Progenitor cell of endocrine pancreas (in vitro differentiated cells): ENCODE measurements around the gene RAB41. TPM values are rescaled to one million over a fixed set of nuclear protein-coding genes. Genes with fewer than 3 reads are reported as not detected.
"Not testable (repeated sequence)": the region's sequence is repeated elsewhere in the genome, so short reads cannot be mapped to it uniquely, and the experiment has no call there.

Experiments used
- DNase-seq: peaks from one replicate; pipeline ENCODE4 v3.0.0; 2021; ENCODE audit warnings: low spot score; ENCODE audit not compliant: unreplicated experiment
- H3K27ac Mint-ChIP-seq: 2 replicates; pipeline ENCODE4 v1.8.0; 2021; ENCODE audit warnings: mild to moderate bottlenecking, moderate library complexity, mixed read lengths
- H3K27me3 Mint-ChIP-seq: 2 replicates; pipeline ENCODE4 v1.8.0; 2021; ENCODE audit warnings: mixed read lengths
- H3K36me3 Mint-ChIP-seq: 2 replicates; pipeline ENCODE4 v1.8.0; 2022; ENCODE audit warnings: mixed read lengths; ENCODE audit not compliant: insufficient read depth
- H3K4me1 Mint-ChIP-seq: 2 replicates; pipeline ENCODE4 v1.8.0; 2021; ENCODE audit warnings: low read depth, mixed read lengths
- H3K4me3 Mint-ChIP-seq: 2 replicates; pipeline ENCODE4 v1.8.0; 2021; ENCODE audit warnings: low read depth, mild to moderate bottlenecking, moderate library complexity, mixed read lengths
- H3K9me3 Mint-ChIP-seq: 2 replicates; pipeline ENCODE4 v1.8.0; 2021; ENCODE audit warnings: low read depth, mixed read lengths
- total RNA-seq: library from RNA; stranded (reverse); gene quantifications from 2 replicates; pipeline ENCODE4 v1.2.1, GENCODE V29; 2021
- TF ChIP-seq, protein P1 (sequence below): fragments of 200-600 bp; sonication (generic); IDR thresholded peaks from one replicate; pipeline ENCODE4 v1.5.0; 2021; ENCODE audit warnings: antibody characterized with exemption, mild to moderate bottlenecking; ENCODE audit not compliant: unreplicated experiment

Gene RAB41
- total RNA-seq, 1 donor from 2014 or later, result not detected

DNA sequence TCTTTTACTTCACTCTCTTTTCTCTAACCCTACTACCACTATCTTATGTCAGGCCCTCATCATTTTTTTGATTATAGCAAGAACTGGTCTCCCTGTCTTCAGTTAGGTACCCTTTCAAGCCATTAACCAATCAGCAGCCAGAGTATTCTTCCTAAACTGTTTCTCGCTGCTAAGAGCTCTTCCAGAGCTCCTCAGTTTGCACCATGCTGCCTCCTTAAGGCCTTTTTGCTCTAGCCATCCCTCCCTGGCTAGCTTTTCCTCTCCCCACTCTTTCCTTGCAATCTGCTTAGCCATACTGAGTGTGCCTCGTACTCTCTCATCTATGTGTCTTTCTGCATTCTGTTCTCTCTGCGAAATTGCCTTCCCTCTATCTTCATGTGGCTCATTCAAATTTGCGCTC lies 40.8 kb downstream of the RAB41 start:
- Mint-ChIP-seq H3K4me1 (no peaks in the 10 kb centered on the region), H3K9me3 (peaks cover 8% of the 10 kb centered on the region), H3K27ac (no peak overlapping the region), H3K36me3 (no peaks in the 10 kb centered on the region), H3K27me3 (no peaks in the 10 kb centered on the region), H3K4me3 (no peak overlapping the region)
- DNase-seq, result no peak
- TF ChIP-seq, protein P1, sequence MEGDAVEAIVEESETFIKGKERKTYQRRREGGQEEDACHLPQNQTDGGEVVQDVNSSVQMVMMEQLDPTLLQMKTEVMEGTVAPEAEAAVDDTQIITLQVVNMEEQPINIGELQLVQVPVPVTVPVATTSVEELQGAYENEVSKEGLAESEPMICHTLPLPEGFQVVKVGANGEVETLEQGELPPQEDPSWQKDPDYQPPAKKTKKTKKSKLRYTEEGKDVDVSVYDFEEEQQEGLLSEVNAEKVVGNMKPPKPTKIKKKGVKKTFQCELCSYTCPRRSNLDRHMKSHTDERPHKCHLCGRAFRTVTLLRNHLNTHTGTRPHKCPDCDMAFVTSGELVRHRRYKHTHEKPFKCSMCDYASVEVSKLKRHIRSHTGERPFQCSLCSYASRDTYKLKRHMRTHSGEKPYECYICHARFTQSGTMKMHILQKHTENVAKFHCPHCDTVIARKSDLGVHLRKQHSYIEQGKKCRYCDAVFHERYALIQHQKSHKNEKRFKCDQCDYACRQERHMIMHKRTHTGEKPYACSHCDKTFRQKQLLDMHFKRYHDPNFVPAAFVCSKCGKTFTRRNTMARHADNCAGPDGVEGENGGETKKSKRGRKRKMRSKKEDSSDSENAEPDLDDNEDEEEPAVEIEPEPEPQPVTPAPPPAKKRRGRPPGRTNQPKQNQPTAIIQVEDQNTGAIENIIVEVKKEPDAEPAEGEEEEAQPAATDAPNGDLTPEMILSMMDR, result no peak

GRCh38 chrX:70323628-70324027 lies 41.7 kb downstream of the RAB41 start:
- DNase-seq, H3K27ac Mint-ChIP-seq, H3K27me3 Mint-ChIP-seq, H3K4me1 Mint-ChIP-seq, H3K4me3 Mint-ChIP-seq, H3K36me3 Mint-ChIP-seq, H3K9me3 Mint-ChIP-seq: not testable (repeated sequence)

GRCh38 chrX:70324326-70324725 lies 42.4 kb downstream of the RAB41 start:
- Mint-ChIP-seq H3K9me3 (peaks cover 9% of the 10 kb centered on the region), H3K4me3 (no peak overlapping the region), H3K27ac (no peak overlapping the region), H3K4me1 (no peaks in the 10 kb centered on the region), H3K36me3 (no peaks in the 10 kb centered on the region), H3K27me3 (no peaks in the 10 kb centered on the region)
- TF ChIP-seq, protein P1, result no peak
- no peak for DNase-seq

DNA sequence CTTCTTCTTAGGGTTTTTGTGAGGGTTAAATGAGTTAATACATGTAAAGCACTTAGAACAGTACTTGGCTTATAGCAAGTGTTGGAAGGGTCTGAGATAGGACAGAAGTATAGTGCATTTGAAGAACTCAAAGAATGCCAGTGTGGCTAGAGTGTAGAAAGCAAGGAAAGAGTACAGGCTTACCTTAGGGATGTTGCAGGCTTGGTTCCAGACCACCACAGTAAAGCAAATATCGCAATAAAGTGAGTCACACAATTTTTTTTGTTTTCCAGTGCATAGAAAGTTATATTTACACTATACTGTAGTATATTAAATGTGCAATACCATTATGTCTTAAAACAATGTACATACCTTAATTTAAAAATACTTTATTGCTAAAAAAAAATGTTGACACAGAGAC lies 49.2 kb downstream of the RAB41 start:
- Mint-ChIP-seq H3K27ac (no peak overlapping the region), H3K4me1 (peaks cover 6% of the 10 kb centered on the region), H3K36me3 (peaks cover 5% of the 10 kb centered on the region), H3K9me3 (peaks cover 14% of the 10 kb centered on the region), H3K27me3 (no peaks in the 10 kb centered on the region), H3K4me3 (no peak overlapping the region)
- TF ChIP-seq, protein P1, result no peak
- no peak for DNase-seq

DNA sequence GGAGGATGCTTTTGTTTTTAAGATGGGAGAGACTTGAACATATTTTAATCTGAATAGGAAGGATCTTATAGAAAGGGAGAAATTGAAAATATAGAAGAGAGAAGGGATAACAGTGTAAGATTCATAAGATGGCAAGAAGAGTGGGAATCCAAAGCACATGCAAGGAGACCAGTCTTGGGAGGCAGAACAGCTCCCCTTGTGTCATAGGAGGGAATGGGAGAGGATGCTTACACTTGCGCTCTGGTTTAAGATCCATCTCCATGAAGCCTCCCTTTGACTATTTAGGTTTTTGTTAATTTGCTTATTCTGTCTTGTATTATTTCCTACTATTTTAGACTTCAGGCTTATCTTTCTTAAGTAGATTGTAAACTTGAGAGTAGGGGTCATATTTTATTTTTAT lies 50.6 kb downstream of the RAB41 start:
- Mint-ChIP-seq H3K4me1 (peaks cover 6% of the 10 kb centered on the region), H3K4me3 (no peak overlapping the region), H3K9me3 (peaks cover 14% of the 10 kb centered on the region), H3K36me3 (peaks cover 5% of the 10 kb centered on the region), H3K27me3 (no peaks in the 10 kb centered on the region), H3K27ac (no peak overlapping the region)
- DNase-seq, result no peak
- TF ChIP-seq, protein P1, result peak; percentile 11

Other genes with a start within 250 kb of the RAB41 start
- not detected in 2 replicates for gene AWAT2, start 232.2 kb upstream of the RAB41 start, total RNA-seq
- gene OTUD6A, start 219.7 kb upstream of the RAB41 start, total RNA-seq, result not detected in 2 replicates
- gene IGBP1, start 148.7 kb upstream of the RAB41 start, total RNA-seq, result 58.8 and 60.1 TPM in 2 replicates
- gene DGAT2L6, start 104.7 kb upstream of the RAB41 start, total RNA-seq, result not detected in 2 replicates
- not detected in 2 replicates for gene AWAT1, start 47.5 kb upstream of the RAB41 start, total RNA-seq
- 0.38 TPM in 1 of 2 replicates, not detected in the other for gene P2RY4, start 22.0 kb upstream of the RAB41 start, total RNA-seq
- gene ARR3, start 13.8 kb upstream of the RAB41 start, total RNA-seq, result not detected in 2 replicates
- gene PDZD11, start 7.8 kb downstream of the RAB41 start, total RNA-seq, result 38.2 and 42.2 TPM in 2 replicates
- 17.0 and 18.0 TPM in 2 replicates for gene KIF4A, start 7.9 kb downstream of the RAB41 start, total RNA-seq
- 2.3 and 2.8 TPM in 2 replicates for gene GDPD2, start 141.1 kb downstream of the RAB41 start, total RNA-seq
- 103 and 107 TPM in 2 replicates for gene DLG3, start 162.7 kb downstream of the RAB41 start, total RNA-seq